ENCODE results near the gene HIVEP2.
A peak's percentile ranks its signal among the peaks of the same experiment; 100 is the strongest.

HIVEP2 gene

GRCh38 chr6:142946924-142947713 lies 2.1 kb upstream of the HIVEP2 start:
- H3K9me3 ChIP-seq: no peaks in the 10 kb centered on the region
- H3K4me1 ChIP-seq (ENCODE audit: control insufficient read depth in 1 of 2, insufficient read depth in 1 of 2, low read depth in 1 of 2, low read length in 1 of 2): peaks cover 24 to 28% of the 10 kb centered on the region in 2 experiments
- H3K4me3 ChIP-seq (ENCODE audit: low read depth in 1 of 2, low read length in 1 of 2): peak overlapping the region; percentile 84 to 98
- H3K27ac ChIP-seq: peak overlapping the region; percentile 97
- peaks cover 37% of the 10 kb centered on the region for H3K27me3 ChIP-seq
- TF ChIP-seq CTCF (IDR thresholded peaks at IDR 0.05): peak; percentile 24
- H3K36me3 ChIP-seq: no peaks in the 10 kb centered on the region

GRCh38 chr6:142946181-142946923 lies 1.4 kb upstream of the HIVEP2 start:
- Histone ChIP-seq H3K27me3 (peaks cover 37% of the 10 kb centered on the region), H3K4me1 (ENCODE audit: control insufficient read depth in 1 of 2, insufficient read depth in 1 of 2, low read depth in 1 of 2, low read length in 1 of 2) (peaks cover 24 to 28% of the 10 kb centered on the region in 2 experiments), H3K9me3 (no peaks in the 10 kb centered on the region), H3K36me3 (no peaks in the 10 kb centered on the region), H3K4me3 (ENCODE audit: low read depth in 1 of 2, low read length in 1 of 2) (peak overlapping the region; percentile 84 to 98), H3K27ac (peak overlapping the region; percentile 97)
- peak; percentile 22 for TF ChIP-seq CTCF (IDR thresholded peaks at IDR 0.05)

- peaks cover 37% of the 10 kb centered on the region for H3K27me3 ChIP-seq
- no peaks in the 10 kb centered on the region for H3K9me3 ChIP-seq
- H3K4me3 ChIP-seq (ENCODE audit: low read depth in 1 of 2, low read length in 1 of 2): peak overlapping the region; percentile 84 to 98
- H3K4me1 ChIP-seq (ENCODE audit: control insufficient read depth in 1 of 2, insufficient read depth in 1 of 2, low read depth in 1 of 2, low read length in 1 of 2): peaks cover 24 to 28% of the 10 kb centered on the region in 2 experiments
- H3K36me3 ChIP-seq: no peaks in the 10 kb centered on the region
- H3K27ac ChIP-seq: peak overlapping the region; percentile 97
- TF ChIP-seq CTCF (IDR thresholded peaks at IDR 0.05): no peak
These were observed 637 bp upstream of the HIVEP2 start for GRCh38 chr6:142945446-142946180.

GRCh38 chr6:142944124-142945048 lies 590 bp downstream of the HIVEP2 start:
- H3K9me3 ChIP-seq: no peaks in the 10 kb centered on the region
- H3K27me3 ChIP-seq: peaks cover 27% of the 10 kb centered on the region
- peak overlapping the region; percentile 84 to 98 for H3K4me3 ChIP-seq (ENCODE audit: low read depth in 1 of 2, low read length in 1 of 2)
- no peak for TF ChIP-seq CTCF (IDR thresholded peaks at IDR 0.05)
- no peaks in the 10 kb centered on the region for H3K36me3 ChIP-seq
- peaks cover 24 to 28% of the 10 kb centered on the region in 2 experiments for H3K4me1 ChIP-seq (ENCODE audit: control insufficient read depth in 1 of 2, insufficient read depth in 1 of 2, low read depth in 1 of 2, low read length in 1 of 2)
- H3K27ac ChIP-seq: peak overlapping the region; percentile 97
